Pons (tissue), 1 donor: Measurements from ENCODE around the gene MYO7A.

Source experiments
- DNase-seq: peaks from one replicate; pipeline ENCODE4 v3.0.0-alpha.2; 2016; ENCODE audit warnings: low spot score

MYO7A gene

DNA sequence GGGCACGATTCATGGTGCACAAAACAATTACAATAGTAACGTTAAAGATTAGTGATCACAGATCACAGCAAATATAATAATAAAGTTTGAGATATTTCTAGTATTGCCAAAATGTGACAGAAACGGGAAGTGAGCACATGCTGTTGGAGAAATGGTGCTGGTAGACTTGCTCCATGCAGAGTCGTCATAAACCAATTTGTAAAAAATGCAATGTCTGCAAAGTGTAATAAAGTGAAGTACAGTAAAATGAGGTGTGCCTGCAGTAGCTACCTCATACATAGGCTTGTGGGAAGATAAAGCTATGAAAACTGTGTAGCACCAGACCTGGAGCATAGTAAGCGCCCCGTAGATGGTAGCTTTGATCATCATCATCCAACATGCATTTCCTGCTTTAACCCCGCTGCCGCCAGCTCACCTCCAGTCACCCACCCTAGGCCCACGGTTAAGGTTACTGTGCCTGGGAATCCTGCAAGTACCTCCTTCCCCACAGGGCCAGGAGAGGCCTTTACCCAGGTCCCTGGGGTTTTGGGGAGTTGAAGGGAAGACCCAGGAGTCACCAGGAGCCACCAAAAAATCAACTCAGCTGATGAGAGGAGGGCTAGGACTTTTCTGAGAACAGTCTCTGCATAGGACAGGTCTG is 59.2 kb downstream of the MYO7A start:
- DNase-seq, result no peak

DNA sequence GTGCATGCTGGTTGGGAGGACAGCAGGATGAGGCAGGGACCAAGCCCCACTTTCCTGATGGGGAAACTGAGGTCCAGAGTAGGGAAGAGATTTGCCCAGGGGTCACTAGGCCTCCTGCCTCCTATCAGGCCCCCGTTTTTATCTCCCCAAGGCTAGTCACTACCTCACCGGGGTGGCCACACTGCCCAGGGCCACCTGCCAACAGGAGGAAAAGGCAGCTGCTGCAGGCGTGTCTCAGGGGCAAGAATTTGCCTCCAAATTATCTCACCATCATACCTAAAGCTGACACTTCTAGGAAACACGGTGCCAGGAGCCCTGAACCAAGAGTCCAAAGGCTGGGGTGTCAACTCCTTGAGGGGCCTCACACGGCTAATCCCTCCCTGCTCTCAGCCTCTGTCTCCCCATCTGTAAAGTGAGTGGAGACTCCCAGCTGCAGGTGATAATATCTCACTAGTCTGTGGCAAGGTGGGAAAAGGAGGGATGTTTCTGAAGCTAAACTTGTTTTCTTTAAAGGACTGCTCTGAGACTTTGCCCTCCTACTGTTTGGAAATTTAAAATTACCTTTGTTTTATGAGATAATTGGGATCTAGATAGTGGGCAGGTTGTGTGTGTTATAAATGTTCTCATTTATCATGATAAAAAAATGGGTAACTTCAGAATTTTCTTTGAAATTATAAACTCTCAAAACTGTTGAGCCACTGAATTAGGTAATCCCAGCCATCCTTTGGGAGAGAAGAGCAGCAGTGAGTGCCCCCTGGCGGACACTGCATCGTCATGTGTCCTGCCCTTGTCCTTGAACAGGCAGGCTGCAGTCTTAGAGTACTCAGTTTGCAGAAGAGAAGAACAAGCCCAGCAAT is 60.0 kb downstream of the MYO7A start:
- peak; percentile 86 for DNase-seq

DNA sequence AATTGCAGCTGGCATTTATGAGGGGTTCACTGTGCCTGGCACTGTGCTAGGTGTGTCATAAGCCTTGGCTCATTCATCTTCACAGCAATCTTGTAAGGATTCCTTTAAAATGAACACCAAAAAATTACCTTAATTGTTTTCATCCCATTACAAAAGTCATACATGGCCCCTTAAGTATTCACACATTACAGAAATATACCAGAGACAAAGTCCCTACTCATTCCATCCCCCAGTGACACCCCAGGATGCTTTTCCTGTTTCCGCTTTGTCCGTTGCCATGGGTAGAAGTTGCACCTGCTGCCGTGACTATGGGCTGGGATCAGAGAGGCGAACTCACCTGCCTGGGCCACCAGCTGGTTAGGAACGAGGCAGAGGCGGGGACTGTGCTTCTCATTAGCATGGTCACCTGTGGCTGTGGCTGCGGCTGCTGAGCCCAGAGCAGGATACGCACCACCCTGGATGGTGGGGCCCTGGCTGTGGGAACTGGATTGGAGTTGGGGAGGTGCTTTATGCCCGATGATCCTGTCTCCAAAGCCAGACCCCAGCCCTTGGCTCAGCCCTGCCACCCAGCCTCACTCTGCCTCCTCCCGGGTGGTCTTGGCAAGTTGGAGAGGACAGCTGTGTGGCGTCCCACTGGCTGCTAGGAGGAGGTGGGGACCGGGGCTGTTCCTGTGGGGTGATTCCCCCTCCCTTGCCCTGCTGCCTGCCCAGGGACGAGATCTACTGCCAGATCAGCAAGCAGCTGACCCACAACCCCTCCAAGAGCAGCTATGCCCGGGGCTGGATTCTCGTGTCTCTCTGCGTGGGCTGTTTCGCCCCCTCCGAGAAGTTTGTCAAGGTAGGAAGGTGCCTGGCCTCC is 60.8 kb downstream of the MYO7A start:
- DNase-seq, result no peak

DNA sequence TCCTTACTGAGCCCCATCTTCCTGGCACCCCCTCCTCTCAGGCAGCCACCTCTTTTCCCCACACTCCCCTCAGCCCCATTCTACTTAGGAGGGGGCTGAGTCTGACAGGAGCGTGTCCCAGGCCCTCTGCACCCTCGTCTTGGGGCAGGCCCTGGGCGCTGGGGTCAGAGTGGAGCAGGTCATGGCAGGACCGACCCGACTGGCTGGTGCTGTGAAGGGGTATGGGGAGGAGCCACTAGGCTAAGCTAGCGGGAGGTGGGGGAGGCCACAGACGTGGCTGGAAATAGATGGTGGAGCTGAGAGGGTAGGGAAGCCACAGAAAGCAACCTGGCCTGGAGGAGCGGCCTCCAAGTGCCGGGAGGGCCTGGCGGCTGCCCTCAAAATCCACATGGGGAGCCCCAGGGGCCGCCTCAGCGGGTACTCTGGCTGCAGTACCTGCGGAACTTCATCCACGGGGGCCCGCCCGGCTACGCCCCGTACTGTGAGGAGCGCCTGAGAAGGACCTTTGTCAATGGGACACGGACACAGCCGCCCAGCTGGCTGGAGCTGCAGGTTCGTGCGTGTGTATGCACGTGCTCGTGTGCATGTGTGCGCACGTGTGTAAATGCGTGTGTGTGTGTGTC is 61.7 kb downstream of the MYO7A start:
- no peak for DNase-seq

- no peak for DNase-seq
These were observed 62.5 kb downstream of the MYO7A start for GRCh38 chr11:77190331-77191075.

GRCh38 chr11:77191429-77191822 is 63.4 kb downstream of the MYO7A start:
- DNase-seq, result no peak

GRCh38 chr11:77191823-77192495 is 63.9 kb downstream of the MYO7A start:
- no peak for DNase-seq

DNA sequence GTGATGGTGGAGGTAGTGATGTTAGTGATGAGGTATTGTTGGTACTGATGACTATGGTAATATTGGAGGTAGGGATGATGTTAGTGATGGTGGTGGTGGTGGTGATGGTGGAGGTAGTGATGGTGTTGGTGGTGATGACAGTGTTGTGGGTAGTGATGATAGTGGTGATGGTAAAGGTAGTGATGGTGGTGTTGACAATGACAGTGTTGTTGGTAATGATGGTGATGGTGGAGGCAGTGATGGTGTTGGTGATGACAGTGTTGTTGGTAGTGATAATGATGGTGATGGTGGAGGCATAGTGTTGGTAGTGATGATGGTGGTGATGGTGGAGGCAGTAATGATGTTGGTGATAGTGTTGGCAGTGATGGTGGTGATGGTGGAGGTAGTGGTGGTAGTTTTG is 65.1 kb downstream of the MYO7A start:
- DNase-seq, result no peak

- DNase-seq, result no peak
These were observed 66.1 kb downstream of the MYO7A start for GRCh38 chr11:77193911-77194830.

DNA sequence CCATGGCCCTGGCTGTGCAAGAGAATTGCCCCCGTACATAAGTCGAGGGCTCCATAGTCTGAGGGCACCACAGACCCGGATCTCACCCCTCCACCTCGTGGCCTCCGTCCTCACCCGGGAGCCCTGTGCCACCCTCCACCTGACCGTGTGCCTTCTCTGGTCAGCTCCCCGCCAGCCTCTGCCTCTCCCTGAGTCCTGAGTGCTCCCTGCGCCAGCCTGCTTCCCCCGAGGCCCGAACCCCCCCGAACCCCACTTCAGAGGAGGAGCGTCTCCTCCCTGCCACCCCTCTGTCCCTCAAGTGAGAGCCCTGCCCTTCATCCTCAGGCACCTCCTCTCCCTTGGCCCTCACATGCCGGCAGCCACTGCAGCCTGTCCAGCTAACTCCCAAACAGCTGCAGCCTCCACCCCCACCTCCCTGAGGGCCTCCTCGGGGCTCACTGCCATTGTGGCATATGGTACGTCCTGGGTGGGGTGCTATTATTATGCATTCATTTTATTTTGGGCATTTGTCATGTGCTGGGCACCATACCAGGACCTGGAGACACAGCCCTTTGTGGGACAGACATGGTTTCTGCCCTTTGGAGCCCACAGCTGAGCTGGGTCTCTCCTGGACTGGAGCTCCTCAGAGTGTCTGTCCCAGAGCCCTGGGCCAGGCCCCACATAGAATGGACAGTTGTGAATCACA is 67.2 kb downstream of the MYO7A start:
- no peak for DNase-seq

GRCh38 chr11:77196961-77197360 is 68.9 kb downstream of the MYO7A start:
- DNase-seq, result no peak

DNA sequence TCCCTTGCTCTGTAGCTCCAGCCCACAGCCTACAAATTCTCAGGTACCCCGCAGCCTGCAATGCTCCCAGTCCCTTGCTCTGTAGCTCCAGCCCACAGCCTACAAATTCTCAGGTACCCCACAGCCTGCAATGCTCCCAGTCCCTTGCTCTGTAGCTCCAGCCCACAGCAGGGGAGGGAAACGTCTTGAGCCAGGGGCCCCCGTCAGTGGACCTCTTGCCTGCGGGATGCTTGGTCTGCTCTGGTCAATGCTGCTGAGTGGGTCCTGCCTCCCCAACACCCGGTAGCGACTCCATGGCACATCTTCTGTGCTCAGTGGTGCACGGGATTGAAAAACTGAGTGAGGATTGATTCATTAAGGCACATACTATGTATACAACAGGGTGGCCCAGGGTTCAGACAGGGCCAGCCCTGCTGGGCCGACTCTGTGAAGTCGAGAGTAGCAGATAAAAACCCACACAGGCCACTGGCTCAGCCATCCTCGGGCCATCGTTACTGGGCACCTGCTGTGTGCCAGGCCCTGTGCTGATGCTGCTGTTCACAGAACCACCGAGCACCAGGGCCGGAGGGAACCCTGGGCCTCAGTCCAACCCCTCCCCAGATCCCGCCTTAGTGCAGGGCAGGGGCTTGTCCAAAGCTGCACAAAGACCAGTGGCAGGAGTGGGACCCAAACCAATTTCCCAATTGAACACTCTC is 69.7 kb downstream of the MYO7A start:
- no peak for DNase-seq

- DNase-seq, result no peak
These were observed 70.4 kb downstream of the MYO7A start for GRCh38 chr11:77198440-77198849.

- DNase-seq, result no peak
These were observed 71.2 kb downstream of the MYO7A start for GRCh38 chr11:77199137-77199745.

GRCh38 chr11:77200351-77201268 is 72.6 kb downstream of the MYO7A start:
- DNase-seq, result no peak

DNA sequence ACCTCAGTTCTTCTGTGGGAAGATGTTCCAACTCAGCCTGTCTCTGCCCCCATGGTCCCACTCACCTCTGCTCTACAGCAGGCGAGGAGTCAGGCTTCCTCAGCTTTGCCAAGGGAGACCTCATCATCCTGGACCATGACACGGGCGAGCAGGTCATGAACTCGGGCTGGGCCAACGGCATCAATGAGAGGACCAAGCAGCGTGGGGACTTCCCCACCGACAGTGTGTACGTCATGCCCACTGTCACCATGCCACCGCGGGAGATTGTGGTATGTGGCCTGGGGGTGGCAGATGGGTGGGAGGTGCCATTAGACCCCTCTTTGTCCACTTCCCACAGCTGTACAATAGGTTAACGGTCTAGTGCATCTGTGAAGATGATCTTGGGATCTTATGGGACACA is 73.3 kb downstream of the MYO7A start:
- no peak for DNase-seq
